GM18511 (cell line): ENCODE data around the gene MCMBP.
"Not testable (repeated sequence)": the region's sequence is repeated elsewhere in the genome, so short reads cannot be mapped to it uniquely, and the experiment has no call there.

Experiments used
- ATAC-seq: cut with Tn5 transposase; IDR thresholded peaks from one replicate; pipeline ENCODE4 v1.9.1; 2021; ENCODE audit warnings: mild to moderate bottlenecking, moderate library complexity; ENCODE audit not compliant: unreplicated experiment

The MCMBP gene

GRCh38 chr10:119831656-119832055 is 41.0 kb downstream of the MCMBP start:
- ATAC-seq: no peak

- no peak for ATAC-seq
These were observed 41.8 kb downstream of the MCMBP start for GRCh38 chr10:119830851-119831250.

GRCh38 chr10:119829429-119829828 is 43.2 kb downstream of the MCMBP start:
- ATAC-seq: no peak

GRCh38 chr10:119827430-119827829 is 45.2 kb downstream of the MCMBP start:
- no peak for ATAC-seq

GRCh38 chr10:119826771-119827170 is 45.9 kb downstream of the MCMBP start:
- ATAC-seq: no peak

GRCh38 chr10:119824299-119824698 is 48.3 kb downstream of the MCMBP start:
- ATAC-seq: no peak

GRCh38 chr10:119821182-119821581 is 51.5 kb downstream of the MCMBP start:
- no peak for ATAC-seq

- ATAC-seq: no peak
These were observed 53.8 kb downstream of the MCMBP start for GRCh38 chr10:119818889-119819270.

GRCh38 chr10:119817991-119818888 is 54.4 kb downstream of the MCMBP start:
- no peak for ATAC-seq

- ATAC-seq: no peak
These were observed 57.0 kb downstream of the MCMBP start for GRCh38 chr10:119815671-119816070.

GRCh38 chr10:119812684-119813083 is 60.0 kb downstream of the MCMBP start:
- no peak for ATAC-seq

- no peak for ATAC-seq
These were observed 61.5 kb downstream of the MCMBP start for GRCh38 chr10:119811122-119811521.

GRCh38 chr10:119807960-119808697 is 64.5 kb downstream of the MCMBP start:
- no peak for ATAC-seq

- ATAC-seq: no peak
These were observed 66.1 kb downstream of the MCMBP start for GRCh38 chr10:119806334-119807130.

- ATAC-seq: no peak
These were observed 66.9 kb downstream of the MCMBP start for GRCh38 chr10:119805702-119806230.

GRCh38 chr10:119803264-119803663 is 69.4 kb downstream of the MCMBP start:
- no peak for ATAC-seq

GRCh38 chr10:119801998-119802538 is 70.6 kb downstream of the MCMBP start:
- no peak for ATAC-seq

- no peak for ATAC-seq
These were observed 71.5 kb downstream of the MCMBP start for GRCh38 chr10:119801176-119801575.

- ATAC-seq: no peak
These were observed 76.6 kb downstream of the MCMBP start for GRCh38 chr10:119796039-119796438.

- not testable (repeated sequence) for ATAC-seq
These were observed 77.5 kb downstream of the MCMBP start for GRCh38 chr10:119795101-119795500.
